HG03196 (cell line): ENCODE measurements around the gene TTLL7.

Experiments
- ATAC-seq: cut with Tn5 transposase; IDR thresholded peaks from one replicate; pipeline ENCODE4 v1.9.1; 2021; ENCODE audit not compliant: unreplicated experiment

Gene TTLL7, protein sequence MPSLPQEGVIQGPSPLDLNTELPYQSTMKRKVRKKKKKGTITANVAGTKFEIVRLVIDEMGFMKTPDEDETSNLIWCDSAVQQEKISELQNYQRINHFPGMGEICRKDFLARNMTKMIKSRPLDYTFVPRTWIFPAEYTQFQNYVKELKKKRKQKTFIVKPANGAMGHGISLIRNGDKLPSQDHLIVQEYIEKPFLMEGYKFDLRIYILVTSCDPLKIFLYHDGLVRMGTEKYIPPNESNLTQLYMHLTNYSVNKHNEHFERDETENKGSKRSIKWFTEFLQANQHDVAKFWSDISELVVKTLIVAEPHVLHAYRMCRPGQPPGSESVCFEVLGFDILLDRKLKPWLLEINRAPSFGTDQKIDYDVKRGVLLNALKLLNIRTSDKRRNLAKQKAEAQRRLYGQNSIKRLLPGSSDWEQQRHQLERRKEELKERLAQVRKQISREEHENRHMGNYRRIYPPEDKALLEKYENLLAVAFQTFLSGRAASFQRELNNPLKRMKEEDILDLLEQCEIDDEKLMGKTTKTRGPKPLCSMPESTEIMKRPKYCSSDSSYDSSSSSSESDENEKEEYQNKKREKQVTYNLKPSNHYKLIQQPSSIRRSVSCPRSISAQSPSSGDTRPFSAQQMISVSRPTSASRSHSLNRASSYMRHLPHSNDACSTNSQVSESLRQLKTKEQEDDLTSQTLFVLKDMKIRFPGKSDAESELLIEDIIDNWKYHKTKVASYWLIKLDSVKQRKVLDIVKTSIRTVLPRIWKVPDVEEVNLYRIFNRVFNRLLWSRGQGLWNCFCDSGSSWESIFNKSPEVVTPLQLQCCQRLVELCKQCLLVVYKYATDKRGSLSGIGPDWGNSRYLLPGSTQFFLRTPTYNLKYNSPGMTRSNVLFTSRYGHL

DNA sequence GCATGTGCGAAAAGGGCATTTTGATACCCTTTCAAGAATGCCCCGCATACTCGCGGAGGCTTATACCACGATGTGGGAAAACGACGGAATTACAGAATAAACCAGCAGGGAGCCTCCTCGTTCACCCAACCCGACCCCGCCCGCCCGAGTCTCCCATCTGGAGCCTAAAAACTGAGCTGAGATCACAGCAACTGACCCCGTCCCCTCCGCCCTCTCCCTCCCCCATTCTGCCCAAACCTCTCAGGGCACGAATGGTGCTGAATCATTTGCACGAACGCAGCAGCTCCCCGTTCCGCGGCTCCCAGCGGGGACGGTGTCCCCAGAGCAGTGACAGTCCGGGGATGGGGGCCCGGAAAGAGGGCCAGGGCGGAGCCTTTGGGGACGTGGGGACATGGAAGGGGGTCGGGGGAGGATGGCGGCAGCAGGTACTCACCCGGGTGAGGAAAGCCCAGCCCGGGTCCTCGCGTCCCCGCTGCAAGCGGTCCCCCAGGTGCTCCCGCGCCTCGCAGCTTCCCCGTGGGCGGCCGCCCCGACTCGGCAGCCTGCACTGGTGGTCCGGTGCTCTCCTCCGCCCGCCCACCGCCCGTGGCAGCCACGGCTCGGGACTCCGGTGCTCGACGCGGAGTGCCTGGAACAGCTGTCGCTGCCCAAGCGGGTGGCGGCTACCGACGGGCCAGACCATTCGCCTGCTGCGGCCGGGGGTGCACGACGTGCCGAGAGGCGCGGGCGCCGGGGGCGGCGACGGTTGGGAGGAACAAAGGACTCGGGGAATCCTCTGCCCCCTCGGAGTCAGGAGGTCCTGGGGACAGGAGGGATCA, at the start of gene TTLL7:
TSS of gene TTLL7 (minus strand) at position 635 of the 818 bp plus-strand sequence. CDS start 46,921 bp downstream, outside the sequence.
- peak; percentile 86 for ATAC-seq

DNA sequence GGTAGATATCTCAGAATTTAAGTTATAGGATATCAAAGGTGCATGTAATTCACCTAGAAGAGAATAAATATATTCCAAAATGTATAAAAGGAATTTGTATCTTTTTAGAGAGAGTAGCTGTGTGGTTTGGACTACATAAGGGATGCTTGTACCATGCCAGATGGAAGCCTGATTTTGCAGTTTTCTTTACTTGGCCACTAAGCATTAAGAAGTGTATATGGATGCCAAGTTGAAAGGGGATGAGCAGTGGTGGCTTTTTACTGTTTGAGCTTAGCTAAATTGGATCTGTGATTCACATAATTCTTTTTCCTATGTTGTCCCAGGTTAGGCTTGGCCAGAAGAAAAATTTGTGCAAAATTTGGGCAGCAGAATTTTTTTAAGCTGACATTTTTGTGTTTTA, 43.5 kb upstream of the TTLL7 start:
- no peak for ATAC-seq

DNA sequence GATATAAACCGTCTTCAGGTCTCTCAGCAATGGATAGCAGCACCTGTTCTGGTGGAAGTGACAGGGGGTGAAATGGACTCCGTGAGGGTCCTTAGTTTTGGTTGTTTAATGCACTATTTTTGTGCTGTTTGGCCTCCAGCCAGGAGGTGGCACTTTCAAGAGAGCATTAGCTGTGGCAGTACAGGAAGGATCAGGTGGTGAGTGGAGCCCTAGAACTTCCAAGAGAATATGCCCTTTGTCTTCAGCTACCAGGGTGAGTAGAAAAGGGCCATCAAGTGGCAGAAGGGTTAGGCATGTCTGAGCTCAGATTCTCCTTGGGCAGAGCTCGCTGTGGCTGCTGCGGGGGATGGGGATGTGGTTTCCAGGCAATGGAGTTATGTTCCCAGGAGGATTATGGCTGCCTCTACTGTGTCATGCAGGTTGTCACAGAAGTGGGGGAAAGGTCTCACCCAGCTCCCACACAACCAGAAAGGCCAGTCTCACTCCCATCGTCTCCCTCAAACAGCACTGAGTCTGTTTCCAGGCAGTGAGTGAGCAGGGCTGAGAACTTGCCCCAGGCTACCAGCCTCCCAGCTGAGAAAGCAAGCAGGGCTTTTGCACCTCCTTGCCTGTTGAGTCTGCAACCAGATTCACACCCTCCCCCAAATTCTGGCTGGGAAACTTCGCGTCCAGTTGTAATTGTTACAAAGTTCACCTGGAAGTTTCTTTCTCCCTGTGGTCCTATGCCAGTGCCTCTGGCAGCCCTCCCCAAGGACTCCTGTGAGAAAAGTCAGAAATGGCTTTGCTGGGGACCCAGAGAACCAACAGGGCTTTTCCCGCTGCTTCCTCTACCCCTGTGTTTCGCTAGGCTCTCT, 39.1 kb upstream of the TTLL7 start:
- ATAC-seq: no peak

DNA sequence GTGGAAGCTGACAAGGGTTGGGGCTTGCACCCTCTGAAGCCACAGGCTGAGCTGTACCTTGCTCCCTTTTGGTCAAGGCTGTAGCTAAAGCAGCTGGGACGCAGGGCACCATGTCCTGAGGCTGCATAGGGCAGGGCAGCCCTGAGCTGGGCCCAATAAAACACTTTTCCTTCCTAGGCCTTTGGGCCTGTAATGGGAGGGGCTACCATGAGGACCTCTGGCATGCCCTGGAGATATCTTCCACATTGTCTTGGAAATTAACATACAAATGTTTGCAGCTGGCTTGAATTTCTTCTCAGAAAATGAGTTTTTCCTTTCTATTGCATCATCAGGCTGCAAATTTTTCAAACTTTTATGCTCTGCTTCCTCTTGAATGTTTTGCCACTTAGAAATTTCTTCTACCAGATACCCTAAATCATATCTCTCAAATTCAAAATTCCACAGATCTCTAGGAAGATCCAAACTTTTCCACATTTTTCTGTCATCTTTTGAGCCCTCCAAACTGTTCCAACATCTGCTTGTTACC, 32.9 kb upstream of the TTLL7 start:
- no peak for ATAC-seq

DNA sequence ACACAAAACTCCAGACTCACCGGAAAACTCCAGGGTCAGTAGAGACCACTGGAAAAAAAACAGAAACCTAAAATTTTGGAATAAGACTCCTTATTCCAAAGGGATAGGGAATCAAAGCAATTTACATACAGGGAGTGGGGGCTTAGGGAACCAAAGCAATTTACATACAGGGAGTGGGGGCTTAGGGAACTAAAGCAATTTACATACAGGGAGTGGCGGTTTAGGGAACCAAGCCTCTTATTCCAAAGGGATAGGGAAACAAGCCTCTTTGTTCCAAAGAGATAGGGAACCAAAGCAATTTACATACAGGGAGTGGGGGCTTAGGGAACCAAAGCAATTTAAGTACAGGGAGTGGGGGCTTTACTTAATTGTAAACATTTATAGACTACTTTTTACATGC, 28.4 kb upstream of the TTLL7 start:
- ATAC-seq: no peak

DNA sequence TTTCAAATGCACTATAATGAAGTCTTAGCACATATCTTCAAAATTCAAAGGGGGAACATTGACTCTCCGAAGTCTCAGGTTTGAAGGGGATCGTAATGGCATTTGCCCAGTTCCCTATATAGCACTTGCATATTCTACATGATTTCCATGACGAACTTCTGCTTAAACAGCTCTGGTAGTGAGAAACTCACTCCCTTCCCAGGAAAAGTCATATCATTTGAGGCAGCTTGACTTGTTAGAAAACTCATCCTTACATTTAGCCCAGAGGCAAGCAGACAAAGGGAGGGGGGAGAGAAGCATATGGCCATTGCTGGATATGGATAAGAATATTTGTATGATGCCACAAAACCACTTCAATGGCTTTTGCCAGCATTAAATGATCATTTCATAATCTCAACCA, 27.0 kb upstream of the TTLL7 start:
- no peak for ATAC-seq

DNA sequence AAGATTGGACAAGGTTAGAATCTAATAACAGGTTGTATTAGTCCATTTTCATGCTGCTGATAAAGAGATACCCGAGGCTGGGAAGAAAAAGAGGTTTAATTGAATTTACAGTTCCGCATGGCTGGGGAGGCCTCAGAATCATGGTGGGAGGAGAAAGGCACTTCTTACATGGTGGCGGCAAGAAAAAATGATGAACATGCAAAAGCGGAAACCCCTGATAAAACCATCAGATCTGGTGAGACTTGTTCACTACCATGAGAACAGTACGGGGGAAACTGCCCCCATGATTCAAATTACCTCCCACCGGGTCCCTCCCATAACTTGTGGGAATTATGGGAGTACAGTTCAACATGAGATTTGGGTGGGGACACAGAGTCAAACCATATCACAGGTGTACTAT, 22.9 kb upstream of the TTLL7 start:
- no peak for ATAC-seq

DNA sequence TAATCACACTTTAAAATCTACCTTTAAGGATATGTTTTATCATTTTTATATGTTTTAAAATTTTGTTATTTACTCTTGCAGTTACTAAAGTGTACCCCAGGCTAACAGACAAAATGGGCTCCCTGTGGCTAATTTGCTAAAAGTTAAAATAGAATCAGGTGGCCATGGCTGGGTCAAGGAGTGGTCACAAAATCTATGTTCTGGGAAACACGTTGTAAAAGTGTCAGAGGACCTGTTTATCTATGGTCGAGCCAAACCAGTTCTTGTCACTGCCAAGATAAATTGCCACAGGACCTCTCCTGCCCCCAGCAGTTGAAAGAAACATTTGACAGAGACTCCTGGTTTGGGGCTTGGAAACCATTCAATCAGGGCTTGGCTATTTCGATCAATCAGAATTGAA, 21.2 kb upstream of the TTLL7 start:
- no peak for ATAC-seq

DNA sequence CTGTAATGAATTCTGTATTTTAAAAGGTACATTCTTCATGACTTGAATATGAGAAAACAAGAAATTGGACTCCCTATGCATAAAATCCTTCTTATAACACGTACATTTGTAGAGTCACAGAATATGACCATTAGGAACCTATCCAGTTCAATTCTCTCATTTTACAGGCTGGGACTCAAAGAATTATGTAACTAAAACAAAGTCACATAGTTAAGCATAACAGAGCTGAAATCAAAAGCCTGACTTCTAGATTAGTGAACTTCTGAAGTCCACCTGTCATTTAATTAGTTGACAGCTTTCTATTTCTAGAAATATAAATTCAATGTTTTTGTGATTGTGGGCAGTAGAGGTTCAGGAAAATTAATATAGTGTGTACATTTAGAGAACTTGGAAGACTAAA, 20.3 kb upstream of the TTLL7 start:
- ATAC-seq: no peak

DNA sequence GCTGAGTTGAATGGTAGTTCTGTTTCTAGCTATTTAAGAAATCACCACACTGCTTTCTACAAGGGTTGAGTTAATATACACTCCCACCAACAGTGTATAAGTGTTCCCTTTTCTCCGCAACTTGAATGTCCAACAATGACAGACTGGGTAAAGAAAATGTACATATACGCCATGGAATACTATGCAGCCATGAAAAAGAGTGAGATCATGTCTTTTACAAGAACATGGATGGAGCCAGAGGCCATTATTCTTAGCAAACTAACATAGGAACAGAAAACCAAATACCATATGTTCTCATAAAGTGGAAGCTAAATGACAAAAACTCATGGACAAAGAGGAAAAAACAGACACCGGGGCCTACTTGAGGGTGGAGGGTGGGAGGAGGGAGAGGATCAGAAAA, 14.8 kb upstream of the TTLL7 start:
- ATAC-seq: no peak

DNA sequence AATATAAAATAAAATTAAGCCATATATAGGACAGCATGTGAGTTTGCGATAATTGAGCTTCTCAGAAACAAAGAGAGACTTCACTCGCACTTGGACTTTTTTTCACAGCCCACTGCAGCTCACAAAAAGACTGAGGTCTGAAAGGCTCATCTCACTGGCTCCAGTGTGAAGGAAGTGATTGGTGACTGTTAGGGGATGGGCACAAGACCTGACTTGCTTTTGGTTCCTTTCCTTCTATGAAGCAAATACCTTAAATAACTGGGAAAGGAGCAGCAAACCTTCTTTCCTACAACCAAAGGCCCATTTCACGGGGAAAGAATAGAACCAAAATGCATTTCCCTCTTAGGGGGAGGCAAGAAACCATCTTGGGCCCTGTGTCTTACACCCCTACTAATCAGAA, 13.1 kb upstream of the TTLL7 start:
- no peak for ATAC-seq

DNA sequence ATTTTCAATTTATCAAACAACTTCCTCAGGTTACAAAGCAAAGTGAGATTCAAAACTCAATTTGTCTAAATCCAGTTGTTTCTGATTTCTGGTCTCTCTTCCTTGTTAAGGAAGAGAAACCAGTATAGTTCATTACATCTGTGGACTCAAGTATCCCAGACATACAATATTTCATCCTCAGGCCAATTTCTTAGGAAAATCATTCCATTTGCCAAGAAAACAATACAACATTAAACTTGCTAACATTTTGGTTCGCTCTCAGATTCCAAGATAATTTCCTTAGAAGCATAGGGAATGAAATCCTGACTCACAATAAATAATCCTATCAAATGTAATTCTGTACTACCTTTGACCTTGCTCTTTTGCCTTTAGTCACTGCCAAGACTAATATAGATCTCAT, 11.2 kb upstream of the TTLL7 start:
- ATAC-seq: no peak

DNA sequence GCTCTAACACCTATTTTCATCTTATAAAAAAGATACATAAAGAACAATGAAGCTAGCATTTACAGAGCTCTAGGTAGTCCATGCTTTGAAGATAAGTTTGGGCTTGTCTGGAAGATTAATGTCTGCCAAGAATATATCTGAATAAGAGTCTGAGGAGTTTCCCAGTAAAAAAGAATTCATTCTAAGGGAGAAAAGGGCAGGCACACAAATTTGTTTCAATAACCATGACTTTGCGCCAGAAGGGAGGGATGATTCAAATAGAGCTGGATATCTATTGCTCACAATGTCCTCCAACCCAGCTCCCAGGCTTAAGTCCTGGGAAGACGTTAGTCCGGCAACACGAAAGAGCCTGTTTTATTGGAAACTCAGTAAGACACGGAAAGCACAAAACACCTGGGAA, 9.7 kb upstream of the TTLL7 start:
- no peak for ATAC-seq

DNA sequence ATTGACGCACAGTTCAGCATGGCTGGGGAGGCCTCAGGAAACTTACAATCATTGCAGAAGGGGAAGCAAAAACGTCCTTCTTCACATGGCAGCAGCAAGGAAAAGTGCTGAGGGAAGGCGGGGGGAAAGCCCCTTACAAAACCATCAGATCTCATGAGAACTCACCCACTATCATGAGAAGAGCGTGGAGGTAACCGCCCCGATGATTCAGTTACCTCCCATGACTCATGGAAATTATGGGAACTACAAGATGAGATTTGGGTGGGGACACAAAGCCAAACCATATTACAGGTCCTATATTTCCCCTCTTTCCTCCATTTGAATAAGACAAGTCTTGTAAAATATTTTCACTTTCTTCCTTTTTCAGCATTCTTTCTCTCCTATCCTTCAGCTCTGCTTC, 7.7 kb upstream of the TTLL7 start:
- ATAC-seq: no peak

DNA sequence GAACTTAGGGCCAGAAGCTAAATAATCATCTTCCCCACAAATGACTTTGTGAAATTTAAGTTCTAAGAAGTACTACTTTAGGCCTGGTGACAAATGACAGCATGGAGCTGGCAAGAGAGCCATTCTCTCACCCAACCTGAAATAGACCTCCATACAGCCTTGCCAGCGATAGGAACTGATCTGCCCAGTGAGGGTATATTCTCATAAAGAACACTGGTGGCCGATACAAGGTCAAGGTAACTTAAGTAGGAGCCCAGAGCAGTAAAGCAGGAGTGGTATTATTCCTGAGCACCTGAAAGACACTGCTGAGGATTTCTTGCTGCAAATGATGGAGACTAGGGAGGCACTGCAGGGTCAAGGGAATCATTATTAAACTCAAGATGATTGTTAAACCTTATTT, 2.6 kb upstream of the TTLL7 start:
- no peak for ATAC-seq

DNA sequence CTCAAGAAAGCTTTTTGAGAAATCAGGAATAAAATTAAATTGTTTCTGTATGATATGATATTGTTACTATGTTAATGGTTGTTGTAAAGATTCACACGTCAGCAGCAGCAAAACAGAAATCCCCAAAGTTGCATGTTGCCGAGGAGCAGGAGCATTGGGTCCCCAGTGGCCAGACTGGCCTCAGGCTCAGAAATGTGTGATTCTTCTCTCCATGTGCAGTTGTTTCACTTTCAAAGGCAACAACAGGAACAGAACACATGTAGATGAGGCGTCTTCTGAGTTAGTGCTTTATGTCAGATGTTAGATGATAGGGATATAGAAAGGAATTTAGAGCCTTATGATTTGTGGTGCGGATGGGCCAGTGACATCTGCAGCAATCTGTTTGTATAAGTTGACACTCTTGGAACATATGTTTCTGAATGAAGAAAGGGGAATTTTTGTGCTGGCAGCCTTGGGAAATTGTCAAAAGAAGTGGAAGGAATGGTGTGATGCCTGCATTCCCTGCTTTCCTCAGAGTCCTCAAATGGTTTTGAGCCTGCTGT, 2.1 kb upstream of the TTLL7 start:
- no peak for ATAC-seq

DNA sequence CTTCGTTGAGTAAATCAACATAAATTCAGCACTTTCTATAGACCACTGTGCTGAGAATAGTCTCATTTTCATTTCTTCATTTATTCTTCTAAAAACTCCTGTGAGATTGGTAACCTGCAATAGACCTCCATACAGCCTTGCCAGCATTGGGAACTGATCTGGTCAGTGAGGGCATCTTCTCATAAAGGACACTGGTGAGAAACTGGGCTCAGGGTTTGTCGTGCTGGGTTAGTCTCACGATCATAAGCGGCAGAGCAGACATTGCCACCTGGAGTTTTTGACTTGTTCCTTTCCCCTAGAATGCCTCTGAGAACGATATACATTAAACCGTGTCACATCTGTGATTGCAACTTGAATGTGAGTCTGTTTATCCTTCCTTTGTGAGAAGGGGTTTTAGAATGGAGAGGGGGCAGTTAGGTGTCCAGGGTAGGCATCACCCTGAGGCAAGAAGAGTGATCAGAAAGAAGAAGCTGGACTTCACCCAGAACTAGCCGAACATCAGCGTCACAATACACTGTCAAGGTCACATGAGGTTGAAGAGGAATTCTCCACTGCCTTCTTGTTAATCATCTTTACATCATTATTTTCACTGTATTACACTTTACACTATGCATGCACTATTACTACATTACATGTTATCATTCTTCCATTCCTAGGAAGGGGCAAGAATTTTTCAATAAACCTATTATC, 1.4 kb upstream of the TTLL7 start:
- ATAC-seq: no peak

DNA sequence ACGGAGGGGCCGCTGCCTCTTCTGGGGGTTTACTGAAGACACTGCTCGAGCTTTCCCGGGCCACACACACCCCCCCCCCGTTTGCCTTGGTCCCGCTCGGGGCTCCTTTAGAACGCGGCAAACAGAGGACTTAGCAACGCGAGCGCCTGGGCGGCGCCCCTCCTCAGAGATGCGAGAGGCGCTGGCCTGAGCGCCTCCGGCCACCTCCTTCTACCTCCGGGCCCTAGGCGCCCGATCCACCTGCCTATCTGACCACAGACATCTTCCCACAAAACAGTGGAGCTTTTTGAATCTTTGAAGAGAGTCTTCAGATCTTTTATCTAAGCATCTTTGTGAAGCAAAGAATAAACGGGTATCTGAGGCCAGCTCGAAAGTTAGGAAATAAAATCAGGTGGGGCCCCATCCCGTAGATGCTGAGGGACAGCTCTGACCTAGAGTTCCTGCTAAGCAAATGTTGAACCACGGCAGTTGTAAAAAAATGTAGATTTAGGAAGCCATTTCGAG, 436 bp upstream of the TTLL7 start:
- ATAC-seq: peak; percentile 86

DNA sequence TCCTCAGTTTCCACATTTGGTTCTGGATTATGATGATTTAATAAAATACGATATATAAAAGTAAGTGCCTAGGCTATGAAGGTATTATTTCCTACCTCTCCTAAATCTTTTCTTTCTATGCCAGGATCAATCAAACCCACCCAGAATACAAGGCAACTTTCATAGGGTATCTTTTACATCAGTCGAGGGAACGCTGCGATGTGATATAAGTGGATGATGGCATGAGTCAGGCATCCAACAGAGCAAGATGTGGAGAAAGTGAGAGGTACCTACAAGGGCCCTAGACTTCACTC, 781 bp downstream of the TTLL7 start:
- no peak for ATAC-seq
